ENCODE data around the gene WWOX.

Gene WWOX

DNA sequence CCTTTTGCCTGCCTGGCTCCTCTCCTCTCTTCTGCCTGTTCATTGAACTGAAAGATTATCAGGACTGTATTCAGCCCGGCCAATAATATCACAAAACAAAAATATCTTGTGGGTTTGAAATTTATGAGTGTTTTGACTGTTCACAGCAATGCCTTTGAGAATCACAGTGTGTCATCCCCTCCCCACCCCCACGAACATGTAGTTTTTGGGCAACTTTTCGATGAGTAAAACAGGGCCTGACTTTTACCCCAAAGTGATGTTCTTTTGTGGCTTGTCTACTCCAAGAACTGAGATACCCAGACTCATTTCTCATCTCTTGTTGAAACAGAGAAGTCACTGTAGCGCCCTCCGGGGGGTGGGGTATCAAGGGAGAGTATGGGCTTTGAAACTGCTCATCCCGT lies 675.7 kb downstream of the WWOX start:
- DNase-seq (ENCODE audit: extremely low read depth in 1 of 2, low read depth in 1 of 2), result peak; percentile 32 to 84

DNA sequence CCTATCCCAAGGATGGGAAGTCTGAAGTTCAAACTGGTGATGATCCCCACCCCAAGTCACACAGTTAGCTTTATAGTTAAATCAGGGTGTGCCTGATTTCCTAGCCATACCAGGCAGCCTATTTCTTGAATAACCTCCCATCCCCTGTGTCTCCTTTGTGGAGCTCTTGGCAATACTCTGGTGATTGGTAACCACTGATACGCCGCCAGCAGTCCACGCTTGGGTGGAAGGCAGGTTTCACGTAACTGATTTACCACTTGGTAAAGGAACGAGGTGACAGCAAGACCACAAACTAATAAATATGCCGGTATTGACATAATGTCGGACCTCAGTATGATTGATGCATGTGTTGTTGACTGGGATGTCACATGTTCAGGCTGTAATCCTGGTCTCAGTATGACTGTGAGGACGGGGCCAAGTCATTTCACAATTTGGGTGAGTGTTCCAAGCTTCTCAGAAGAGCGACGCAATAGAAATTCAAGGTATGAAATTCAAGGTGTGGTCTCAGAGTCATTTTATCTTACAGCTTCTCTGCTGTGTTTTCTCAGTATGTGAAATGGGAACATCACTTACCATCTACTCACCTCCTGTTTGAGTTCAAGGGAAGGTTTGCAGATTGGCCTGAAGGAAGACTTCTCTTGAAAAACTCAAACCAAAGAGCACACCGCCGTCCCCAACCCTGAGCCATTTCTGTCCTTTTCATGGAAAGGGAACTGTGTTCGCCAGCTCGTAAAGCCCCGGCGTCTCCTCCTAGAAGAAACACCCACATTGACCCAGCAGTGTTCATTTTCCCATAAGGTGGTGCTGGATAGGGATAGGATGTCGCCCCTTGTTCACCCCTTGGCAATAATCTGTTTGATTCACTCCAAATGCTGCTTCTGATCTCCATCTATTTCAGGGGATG lies 678.9 kb downstream of the WWOX start:
- DNase-seq (ENCODE audit: extremely low read depth in 1 of 2, low read depth in 1 of 2), result peak; percentile 23 to 73

DNA sequence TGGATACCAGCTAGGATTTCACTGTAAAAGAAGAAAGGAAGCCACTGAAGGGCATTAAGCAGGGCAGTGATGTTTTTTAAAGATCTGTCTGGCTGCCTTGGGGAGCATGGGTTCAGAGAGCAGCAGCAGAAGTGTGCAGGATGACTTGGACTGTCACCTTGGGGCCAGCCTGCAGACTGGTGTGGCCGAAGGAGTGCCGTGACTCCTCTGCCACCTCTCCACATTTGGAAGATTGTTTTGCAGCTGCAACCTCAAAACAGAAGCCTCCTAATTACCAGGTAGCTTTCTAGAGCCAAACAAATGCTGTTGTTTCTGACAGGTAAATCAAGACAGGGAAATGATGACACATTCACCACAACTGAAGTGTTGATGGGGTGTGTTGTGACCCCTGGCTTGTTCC lies 681.4 kb downstream of the WWOX start:
- DNase-seq (ENCODE audit: extremely low read depth in 1 of 2, low read depth in 1 of 2), result no peak

DNA sequence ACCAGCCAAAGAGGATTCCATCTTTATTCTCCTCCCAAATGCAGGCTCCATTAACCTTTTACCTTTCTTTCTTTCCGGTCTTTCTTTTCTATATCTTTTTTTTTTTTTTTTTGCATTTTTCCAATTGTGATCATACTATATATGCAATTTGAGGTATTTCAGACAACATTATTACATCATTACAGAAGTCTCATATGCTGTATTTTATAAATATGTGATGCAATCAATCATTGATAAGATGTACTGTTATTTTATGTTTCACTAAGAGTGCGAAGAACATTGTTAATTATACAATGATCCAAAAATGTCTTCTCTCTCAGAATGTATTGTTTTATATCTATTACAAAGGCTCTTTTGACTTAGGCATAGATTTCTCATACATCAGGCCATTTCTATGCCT lies 683.1 kb downstream of the WWOX start:
- DNase-seq (ENCODE audit: extremely low read depth in 1 of 2, low read depth in 1 of 2), result no peak

DNA sequence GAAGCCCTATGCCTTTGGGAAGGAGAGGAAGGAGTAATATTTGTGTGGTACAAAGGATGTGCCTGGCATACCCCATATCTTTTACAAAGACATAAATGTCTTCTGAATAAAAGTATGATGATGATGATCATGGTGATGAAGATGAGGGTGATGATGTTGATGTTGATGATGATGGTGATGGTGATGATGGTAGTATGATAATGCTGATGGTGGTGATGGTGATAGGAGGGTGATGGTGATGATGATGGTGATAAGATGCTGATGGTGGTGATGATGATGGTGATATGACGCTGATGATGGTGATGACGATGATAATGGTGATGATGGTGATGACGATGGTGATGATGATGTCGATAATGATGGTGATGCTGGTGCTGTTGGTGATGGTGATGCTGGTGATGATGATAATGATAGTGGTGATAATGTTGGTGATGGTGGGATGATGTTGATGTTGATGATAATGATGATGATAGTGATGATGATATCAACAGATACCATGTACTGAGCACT lies 684.2 kb downstream of the WWOX start:
- no peak for DNase-seq (ENCODE audit: extremely low read depth in 1 of 2, low read depth in 1 of 2)

DNA sequence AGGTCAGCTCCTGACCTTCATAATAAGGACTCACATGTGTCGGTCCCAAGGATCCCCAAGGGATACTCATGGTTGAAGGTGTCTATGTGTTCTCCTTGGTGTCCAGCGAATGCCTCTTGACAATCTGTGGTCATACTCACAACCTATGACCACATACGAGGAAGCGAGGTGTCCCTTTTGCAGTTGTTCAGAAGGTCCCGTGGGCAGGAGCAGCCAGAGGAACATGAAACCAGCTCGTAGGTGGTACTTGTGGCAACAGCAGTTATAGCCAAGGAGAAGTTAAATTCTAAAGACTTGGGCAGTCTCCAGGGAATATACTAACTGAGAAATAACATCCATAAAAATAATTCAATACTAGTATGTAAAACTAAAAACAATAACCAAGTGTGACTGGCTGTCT lies 685.3 kb downstream of the WWOX start:
- DNase-seq (ENCODE audit: extremely low read depth in 1 of 2, low read depth in 1 of 2), result no peak

DNA sequence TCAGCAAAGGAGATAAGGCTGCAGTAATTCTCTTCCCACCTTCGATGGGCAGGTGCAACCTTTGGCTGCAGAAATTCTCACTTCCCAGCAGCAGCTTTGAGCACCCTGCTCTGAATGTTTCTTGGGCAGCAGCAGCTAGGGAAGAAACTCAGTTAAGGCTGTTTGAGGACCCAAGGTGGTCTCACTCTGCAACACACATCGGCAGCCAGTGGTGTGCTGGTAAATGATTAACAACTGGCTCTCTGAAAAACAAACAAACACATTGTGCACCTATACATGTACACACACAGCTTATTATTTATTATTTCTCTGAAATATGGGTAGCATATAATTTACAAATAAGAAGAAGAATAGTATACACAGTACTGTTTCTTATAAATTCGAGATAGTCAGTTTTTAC lies 685.8 kb downstream of the WWOX start:
- DNase-seq (ENCODE audit: extremely low read depth in 1 of 2, low read depth in 1 of 2), result no peak

DNA sequence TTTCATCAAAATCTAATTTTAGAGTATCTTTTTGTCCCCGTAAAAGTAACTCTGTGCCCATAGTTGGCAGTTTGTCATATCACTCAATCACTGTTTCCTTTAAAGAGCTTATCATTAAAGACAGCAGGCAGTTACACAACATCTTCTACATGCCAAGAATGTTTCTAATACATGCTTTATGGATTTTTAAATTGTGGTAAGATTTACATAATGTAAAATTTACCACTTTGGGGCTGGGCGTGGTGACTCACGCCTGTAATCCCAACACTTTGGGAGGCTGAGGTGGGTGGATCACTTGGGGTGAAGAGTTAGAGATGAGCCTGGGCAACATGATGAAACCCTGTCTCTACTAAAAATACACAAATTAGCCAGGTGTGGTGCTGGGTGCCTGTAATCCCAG lies 687.2 kb downstream of the WWOX start:
- DNase-seq (ENCODE audit: extremely low read depth in 1 of 2, low read depth in 1 of 2), result no peak

DNA sequence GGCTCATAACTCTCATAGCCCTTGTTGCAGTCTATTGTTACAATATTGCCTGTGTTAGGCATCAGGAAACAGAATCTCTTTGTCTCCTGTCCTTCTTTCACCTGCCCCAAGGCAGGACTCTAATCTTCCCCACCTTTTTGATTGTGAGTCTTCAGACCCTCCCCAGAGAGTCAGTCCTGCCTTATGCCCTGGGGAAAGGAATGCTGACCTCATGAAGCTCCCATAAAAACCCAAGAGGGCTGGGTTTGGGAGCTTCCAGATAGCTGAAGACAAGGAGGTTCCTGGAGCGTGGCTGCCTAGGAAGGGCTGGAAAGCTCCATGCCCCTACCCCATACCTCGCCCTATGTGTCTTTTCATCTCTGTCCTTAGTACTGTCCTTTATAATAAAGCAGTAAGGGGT lies 688.8 kb downstream of the WWOX start:
- DNase-seq (ENCODE audit: extremely low read depth in 1 of 2, low read depth in 1 of 2), result no peak

DNA sequence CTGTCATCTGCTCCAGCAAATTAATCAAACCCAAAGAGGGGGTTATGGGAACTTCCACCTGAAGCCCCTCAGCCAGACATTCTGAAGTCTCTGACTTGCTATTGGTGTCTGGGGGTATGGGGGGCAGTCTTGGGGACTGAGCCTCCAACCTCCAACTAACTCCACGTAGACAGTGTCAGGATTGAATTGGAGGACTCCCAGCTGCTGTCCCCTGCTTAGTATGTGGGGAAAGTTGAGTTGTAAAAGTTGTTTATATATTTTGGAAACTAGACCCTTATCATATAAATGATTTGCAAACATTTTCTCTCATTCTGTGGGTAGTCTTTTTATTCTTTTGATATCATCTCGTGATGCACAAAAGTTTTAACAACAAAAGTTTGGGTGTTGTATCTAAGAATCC lies 689.2 kb downstream of the WWOX start:
- no peak for DNase-seq (ENCODE audit: extremely low read depth in 1 of 2, low read depth in 1 of 2)

DNA sequence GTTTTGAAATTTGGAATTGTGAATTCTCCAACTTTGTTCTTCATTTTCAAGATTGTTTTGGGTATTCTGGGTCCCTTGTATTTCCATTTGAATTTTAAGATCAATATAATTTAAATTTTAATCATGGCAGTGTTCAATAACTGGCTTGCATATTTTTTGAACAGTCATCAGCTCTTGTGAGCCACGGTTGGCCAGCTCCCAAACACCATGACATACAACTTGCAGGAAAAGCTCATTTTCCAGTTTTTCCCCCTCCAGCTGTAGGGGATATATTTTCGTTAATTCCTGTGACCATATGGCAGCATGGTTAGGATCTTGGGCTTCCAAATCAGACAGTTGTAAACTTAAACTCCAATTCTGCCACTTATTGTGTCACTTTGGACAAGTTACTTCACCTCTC lies 690.1 kb downstream of the WWOX start:
- DNase-seq (ENCODE audit: extremely low read depth in 1 of 2, low read depth in 1 of 2), result no peak

DNA sequence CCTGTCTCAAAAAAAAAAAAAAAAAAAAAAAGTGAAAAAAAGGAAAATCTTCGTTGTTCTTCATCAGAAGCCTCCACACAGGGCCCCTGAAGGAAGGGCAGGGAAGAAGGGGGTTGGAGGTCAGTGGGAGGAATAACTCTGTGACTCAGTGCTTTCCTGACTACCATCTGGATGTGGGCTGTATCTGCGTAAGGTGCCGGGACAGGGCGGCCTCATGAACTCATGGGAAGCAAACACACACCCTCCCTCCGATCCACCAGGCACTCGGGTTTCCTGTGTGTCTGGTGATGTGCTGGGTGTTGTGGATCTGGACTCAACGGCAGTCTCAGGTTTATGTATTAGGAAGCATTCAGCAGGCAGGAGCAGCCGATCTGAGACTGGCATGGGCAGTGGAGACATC lies 691.6 kb downstream of the WWOX start:
- no peak for DNase-seq (ENCODE audit: extremely low read depth in 1 of 2, low read depth in 1 of 2)

DNA sequence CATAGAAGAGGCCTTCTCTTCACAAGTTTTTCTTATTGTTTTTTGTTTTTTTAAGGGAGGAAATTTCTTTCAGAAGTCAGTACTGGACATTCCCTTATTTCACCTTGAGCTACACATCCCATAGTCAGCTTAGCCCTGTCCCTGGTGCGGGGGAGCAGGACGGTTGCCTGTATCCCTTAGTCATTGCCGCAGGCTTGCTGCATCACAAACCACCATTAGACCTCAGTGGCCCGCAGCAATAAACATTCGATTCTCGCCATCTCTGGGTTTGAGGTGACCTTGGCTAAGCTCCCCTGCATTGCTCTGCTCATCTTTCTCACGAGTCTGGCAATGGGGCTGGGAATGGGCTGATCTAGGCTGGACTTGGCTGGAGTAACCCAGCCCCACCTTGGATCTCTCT lies 692.5 kb downstream of the WWOX start:
- DNase-seq (ENCODE audit: extremely low read depth in 1 of 2, low read depth in 1 of 2), result no peak

DNA sequence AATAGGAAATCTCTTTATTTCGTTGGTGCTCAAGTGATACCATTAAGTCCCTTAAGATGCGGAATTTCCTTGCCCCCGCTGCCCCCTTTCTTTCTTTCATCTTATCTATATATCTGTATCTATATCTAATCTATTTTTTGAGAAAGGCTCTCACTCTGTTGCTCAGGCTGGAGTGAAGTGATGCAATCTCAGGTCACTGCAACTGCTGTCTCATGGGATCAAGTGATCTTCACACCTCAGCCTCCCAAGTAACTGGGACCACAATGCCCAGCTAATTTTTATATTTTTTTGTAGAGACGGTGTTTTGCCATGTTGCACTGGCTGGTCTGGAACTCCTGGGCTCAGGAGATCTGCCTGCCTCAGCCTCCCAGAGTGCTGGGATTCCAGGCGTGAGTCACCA lies 693.5 kb downstream of the WWOX start:
- no peak for DNase-seq (ENCODE audit: extremely low read depth in 1 of 2, low read depth in 1 of 2)

DNA sequence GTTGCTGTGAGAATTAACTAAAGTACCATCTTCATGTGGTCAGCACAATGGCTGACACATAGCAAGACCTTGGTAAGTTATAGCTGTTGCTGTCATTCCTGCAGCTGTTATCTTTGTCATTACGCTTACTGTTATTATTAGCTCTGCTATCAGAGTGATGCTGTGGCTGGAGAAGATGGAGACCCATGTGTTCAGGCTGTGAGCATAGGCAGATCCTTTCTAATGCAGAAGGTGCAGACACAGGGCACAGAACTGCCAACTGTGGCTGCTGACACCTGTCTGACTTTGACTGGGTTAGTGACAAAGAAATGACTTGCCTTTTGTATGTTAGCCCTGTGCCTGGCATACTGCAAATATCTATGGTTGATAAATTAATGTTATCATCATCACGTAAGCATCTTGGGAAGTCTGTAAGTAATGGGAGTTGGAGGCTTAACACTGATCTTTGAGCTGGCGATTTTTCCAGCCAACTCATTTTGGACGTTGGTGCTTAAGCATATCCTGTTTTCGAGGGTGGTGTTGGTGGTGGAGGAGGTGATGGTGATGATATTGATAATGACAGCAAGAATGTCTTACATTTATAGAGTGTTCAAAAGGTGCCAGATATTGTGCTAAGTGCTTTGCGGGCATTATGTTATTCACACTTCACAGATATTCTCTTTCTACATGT lies 695.3 kb downstream of the WWOX start:
- DNase-seq (ENCODE audit: extremely low read depth in 1 of 2, low read depth in 1 of 2), result no peak

DNA sequence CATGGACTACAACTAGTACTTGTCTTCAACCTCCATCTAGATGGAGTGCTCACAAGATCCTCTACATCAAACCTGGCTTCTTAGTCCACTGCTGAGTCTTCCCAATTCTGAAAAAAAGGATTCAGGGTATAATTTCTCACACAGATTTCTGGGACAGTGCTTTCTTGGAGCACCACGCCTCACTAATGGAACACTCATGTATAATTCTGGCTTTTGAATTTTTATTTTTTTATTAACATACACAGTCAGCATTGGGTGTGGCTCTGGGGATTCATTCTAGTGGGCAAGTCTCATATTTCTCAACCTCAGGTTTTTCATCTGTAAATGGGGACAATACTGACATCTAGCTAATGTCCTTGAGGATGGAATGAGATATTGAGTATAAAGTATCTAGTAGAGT lies 696.0 kb downstream of the WWOX start:
- no peak for DNase-seq (ENCODE audit: extremely low read depth in 1 of 2, low read depth in 1 of 2)

DNA sequence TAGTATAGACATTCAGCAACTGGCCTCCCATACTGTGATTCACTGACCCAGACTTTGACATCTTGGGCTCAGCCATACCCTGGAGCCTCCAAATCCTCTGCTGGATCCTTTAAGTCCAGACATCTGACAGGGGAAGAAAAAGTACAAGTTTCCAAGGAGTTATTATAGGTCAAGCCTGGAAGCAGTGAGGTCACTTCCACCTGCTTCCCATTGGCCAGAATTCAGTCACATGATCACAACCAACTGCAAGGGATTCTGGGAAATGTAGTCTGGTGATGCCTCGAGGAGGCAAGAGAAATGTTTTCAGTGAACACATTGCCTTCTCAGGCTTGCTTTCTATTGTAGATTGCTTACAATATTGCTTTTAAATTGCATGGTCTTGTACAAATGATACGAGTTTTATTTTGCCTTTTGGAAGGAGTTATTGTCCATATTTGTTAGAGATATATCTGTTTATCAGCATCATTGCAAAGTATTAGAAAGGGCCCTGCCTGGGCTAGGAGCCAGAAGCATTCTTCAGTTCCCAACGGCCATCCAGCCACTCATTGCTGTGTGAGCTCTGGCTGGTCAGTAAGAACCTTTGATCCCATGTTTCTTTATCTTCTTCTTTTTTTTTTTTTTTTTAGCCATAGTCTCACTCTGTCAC lies 696.9 kb downstream of the WWOX start:
- DNase-seq (ENCODE audit: extremely low read depth in 1 of 2, low read depth in 1 of 2), result no peak

DNA sequence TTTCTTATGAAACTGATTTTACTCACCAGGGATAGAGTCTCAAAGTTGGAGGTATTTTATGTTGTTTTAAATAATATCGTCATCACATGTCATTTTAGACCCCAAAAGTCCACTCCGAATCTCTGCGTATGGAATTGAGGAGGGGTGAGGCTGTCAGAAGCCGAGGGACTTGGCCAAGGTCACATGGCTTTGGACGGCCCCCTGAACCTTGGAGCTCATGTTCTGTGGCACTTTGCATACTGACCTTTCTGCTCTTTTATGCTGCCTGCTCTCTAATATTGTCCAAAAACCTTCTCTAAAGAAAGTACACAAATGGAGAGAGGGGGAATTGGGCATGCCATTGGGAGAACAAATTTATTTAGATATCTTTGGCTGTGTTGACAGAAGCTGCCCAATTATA lies 700.0 kb downstream of the WWOX start:
- DNase-seq (ENCODE audit: extremely low read depth in 1 of 2, low read depth in 1 of 2), result no peak

DNA sequence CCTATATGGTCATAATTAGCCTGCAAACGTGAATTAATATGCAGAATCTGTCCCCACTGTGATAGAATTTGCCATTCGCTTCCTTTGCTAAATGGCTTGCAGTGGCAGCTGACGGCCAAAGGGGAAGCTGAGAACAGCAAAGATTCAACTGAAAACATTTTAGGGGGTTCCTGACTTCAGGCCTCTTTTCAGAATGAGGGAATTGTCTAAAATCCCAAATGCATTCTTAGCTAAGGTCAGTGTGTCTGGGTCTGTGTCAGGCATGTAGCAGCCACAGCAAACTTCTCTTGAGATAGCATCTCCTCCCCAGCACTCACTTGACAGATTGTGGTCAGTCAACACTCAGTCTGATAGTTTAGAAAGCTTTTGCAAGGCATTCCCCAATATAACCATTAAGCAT lies 701.1 kb downstream of the WWOX start:
- no peak for DNase-seq (ENCODE audit: extremely low read depth in 1 of 2, low read depth in 1 of 2)

DNA sequence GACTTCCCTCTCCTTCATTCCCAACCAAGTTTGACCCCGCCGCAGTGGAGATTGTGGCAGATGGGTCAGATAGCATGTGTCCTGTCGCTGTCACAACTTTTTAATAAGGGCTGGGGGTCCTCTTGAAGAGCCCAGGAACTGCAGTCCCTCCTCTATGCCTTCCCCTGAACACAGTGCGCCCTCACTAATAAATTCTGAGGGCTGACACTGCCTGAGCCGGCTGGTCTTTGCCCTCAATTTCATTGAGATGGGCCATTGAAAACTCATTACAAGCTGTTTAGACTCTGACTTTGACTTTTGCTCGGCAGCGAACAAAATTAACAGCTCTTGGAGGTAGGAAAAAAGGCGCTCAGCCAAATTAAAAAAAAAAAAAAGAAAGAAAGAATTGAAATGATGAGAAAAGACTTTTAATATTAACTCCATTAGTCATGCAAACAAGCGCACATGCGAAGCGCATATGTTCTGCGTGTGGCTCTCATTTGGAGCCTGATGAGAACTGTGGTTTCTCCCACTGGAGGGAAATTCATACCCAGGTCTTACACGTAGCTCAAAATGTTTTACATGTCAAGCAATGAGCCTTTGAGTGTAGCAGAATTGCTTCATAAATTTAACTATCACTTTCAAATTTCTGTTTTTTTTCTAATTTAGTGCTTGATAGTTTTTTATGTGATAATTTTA lies 704.7 kb downstream of the WWOX start:
- no peak for DNase-seq (ENCODE audit: extremely low read depth in 1 of 2, low read depth in 1 of 2)

DNA sequence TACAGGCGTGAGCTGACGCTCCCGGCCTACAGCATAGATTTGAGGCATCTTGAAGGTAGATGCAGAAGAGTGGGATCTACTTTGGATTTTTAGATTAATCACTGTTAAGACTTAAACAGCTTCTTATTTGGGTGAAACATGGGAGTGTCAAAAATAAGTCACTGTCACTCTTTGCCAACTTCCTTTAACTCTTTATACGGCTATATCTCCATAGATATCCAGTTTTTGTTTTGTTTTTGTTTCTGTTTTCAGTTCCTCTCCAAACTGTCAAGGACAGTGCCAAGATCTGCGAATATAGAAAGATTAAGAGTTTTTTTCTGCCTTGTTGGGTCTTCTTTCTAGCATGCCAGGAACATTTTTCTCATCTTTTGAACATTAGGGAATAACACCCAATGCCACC lies 706.1 kb downstream of the WWOX start:
- DNase-seq (ENCODE audit: extremely low read depth in 1 of 2, low read depth in 1 of 2), result no peak

All from stimulated activated CD8-positive, alpha-beta memory T cell treated with anti-CD3 and anti-CD28 coated beads, Interleukin-7, amount 100 ng/mL, for 48 hours (primary cell).